GM12878 (cell line): ENCODE data around the gene GRM1. TPM values are rescaled to one million over a fixed set of nuclear protein-coding genes. Genes with fewer than 3 reads are reported as not detected.

Source experiments
- ATAC-seq: fragments of 200-7000 bp; cut with Tn5 transposase; 3 replicates; pipeline ENCODE4 v1.9.1; 2020; ENCODE audit warnings: mild to moderate bottlenecking, moderate library complexity
- BruUV-seq: library from RNA; stranded (reverse); fragments of 400-500 nt; replicated peaks from 2 replicates; lab custom pipeline; 2021; lab: Mats Ljungman, UMichigan
- CTCF ChIA-PET: fragments of 300-600 bp; sonication (Branson Sonifier 250); formaldehyde crosslinking; extraction: SDS; loops from one replicate; lab custom pipeline; 2021; ENCODE audit warnings: inconsistent platforms; lab: Yijun Ruan, JAX
- POLR2A ChIA-PET: fragments of 350-600 bp; formaldehyde crosslinking; extraction: SDS; loops from one replicate; lab custom pipeline; 2021; ENCODE audit warnings: inconsistent platforms; lab: Charles Lee
- RAD21 ChIA-PET: fragments of 300-600 bp; sonication (Branson Sonifier 250); formaldehyde crosslinking; loops from one replicate; lab custom pipeline; 2023; ENCODE audit warnings: antibody characterized with exemption; ENCODE audit not compliant: unreplicated experiment; lab: Charles Lee
- SMC1A ChIA-PET: fragments of 300-600 bp; sonication (Branson Sonifier 250); formaldehyde crosslinking; loops from one replicate; lab custom pipeline; 2023; ENCODE audit not compliant: unreplicated experiment, uncharacterized antibody; lab: Charles Lee
- DNase-seq: peaks from one replicate; pipeline ENCODE4 v3.0.0-alpha.2; 2011; ENCODE audit warnings: low read depth, low spot score
- FAIRE-seq: peaks from 3 replicates; lab custom pipeline; 2011; peaks lifted over from hg19 to GRCh38; lab: Jason Lieb, UNC
- H2AFZ ChIP-seq: 2 replicates; pipeline ENCODE4 v1.6.0; 2011; ENCODE audit warnings: low read depth, low read length, control low read depth; ENCODE audit not compliant: control insufficient read depth
- H3K27ac ChIP-seq: 2 replicates; pipeline ENCODE4 v1.5.1; 2011; ENCODE audit warnings: control low read depth; ENCODE audit not compliant: control insufficient read depth, insufficient read depth
- H3K27me3 ChIP-seq, 2 experiments: replicated peaks in 1 of 2; 2 replicates each; pipeline versions ENCODE4 v1.6.0 to v1.6.1; 2011; ENCODE audit warnings: low read length in 1 of 2; ENCODE audit not compliant: control insufficient read depth in 2 of 2, insufficient read depth in 2 of 2
- H3K36me3 ChIP-seq, 2 experiments: 2 replicates each; pipeline ENCODE4 v1.5.1; 2011; ENCODE audit warnings: low read length in 1 of 2; ENCODE audit not compliant: control insufficient read depth in 2 of 2, insufficient read depth in 2 of 2
- H3K4me1 ChIP-seq: 2 replicates; pipeline ENCODE4 v1.6.1; 2011; ENCODE audit warnings: mild to moderate bottlenecking, low read length, moderate library complexity, mixed read lengths; ENCODE audit not compliant: control insufficient read depth, insufficient read depth
- H3K4me2 ChIP-seq: 2 replicates; pipeline ENCODE4 v1.6.0; 2011; ENCODE audit warnings: control low read depth; ENCODE audit not compliant: control insufficient read depth, insufficient read depth
- H3K4me3 ChIP-seq: fragments of 200-600 bp; sonication (generic); 2 replicates; pipeline ENCODE4 v1.5.1; 2016
- H3K79me2 ChIP-seq: 2 replicates; pipeline ENCODE4 v1.6.0; 2011; ENCODE audit warnings: low read length; ENCODE audit not compliant: control insufficient read depth, insufficient read depth
- H3K9ac ChIP-seq: 2 replicates; pipeline ENCODE4 v1.8.0; 2011; ENCODE audit warnings: low read length, control low read depth, mixed read lengths; ENCODE audit not compliant: control insufficient read depth, insufficient read depth
- H3K9me3 ChIP-seq: replicated peaks from 3 replicates; pipeline ENCODE4 v1.5.1; 2011; ENCODE audit warnings: mild to moderate bottlenecking, low read length; ENCODE audit not compliant: control insufficient read depth, insufficient read depth
- H4K20me1 ChIP-seq: 2 replicates; pipeline ENCODE4 v1.6.0; 2011; ENCODE audit not compliant: control insufficient read depth, insufficient read depth
- ATF3 ChIP-seq: IDR thresholded peaks from 2 replicates; pipeline ENCODE4 v1.6.1; 2011; ENCODE audit warnings: low read depth, mild to moderate bottlenecking, low read length, moderate library complexity, borderline replicate concordance; ENCODE audit errors: extremely low read depth
- CBFB ChIP-seq: IDR thresholded peaks from 2 replicates; pipeline ENCODE4 v1.6.1; 2016; ENCODE audit warnings: antibody characterized with exemption, low read depth
- CHD1 ChIP-seq: IDR thresholded peaks from 2 replicates; pipeline ENCODE4 v1.6.1; 2012; ENCODE audit warnings: low read depth, low read length, improper control_type of control experiment
- CREM ChIP-seq: IDR thresholded peaks from 2 replicates; pipeline ENCODE4 v1.6.1; 2014; ENCODE audit warnings: antibody characterized with exemption, low read depth
- E4F1 ChIP-seq: fragments of 450-650 bp; IDR thresholded peaks from 2 replicates; pipeline ENCODE4 v1.6.1; 2018; ENCODE audit warnings: borderline replicate concordance, mild to moderate bottlenecking; ENCODE audit not compliant: partially characterized antibody
- EZH2 ChIP-seq: IDR thresholded peaks from 2 replicates; pipeline ENCODE4 v1.6.1; 2012; ENCODE audit warnings: low read depth, mild to moderate bottlenecking, control low read depth, inconsistent platforms, low read length, borderline replicate concordance; ENCODE audit not compliant: control insufficient read depth
- IKZF2 ChIP-seq, 2 experiments: fragments of 450-650 bp; IDR thresholded peaks; 2 replicates each; pipeline ENCODE4 v1.6.1; 2017; ENCODE audit warnings: mild to moderate bottlenecking in 2 of 2, moderate library complexity in 2 of 2
- KAT2A ChIP-seq: conservative IDR thresholded peaks from 2 replicates; pipeline ENCODE4 v1.6.1; 2011; ENCODE audit warnings: low read depth, low read length; ENCODE audit not compliant: control insufficient read depth
- PML ChIP-seq: IDR thresholded peaks from 2 replicates; pipeline ENCODE4 v1.6.1; 2012; ENCODE audit warnings: low read length, inconsistent platforms
- PRDM15 ChIP-seq: fragments of 450-650 bp; formaldehyde crosslinking; IDR thresholded peaks from 2 replicates; pipeline ENCODE4 v1.4.0; 2020; ENCODE audit warnings: mild to moderate bottlenecking, moderate library complexity
- SMARCA5 ChIP-seq: fragments of 450-650 bp; IDR thresholded peaks from 2 replicates; pipeline ENCODE4 v1.6.1; 2017; ENCODE audit warnings: mild to moderate bottlenecking
- SREBF1 ChIP-seq: IDR thresholded peaks from 2 replicates; pipeline ENCODE4 v1.6.1; 2012; ENCODE audit warnings: mild to moderate bottlenecking, low read length
- TAF1 ChIP-seq: IDR thresholded peaks from 2 replicates; pipeline ENCODE4 v1.6.1; 2011; ENCODE audit warnings: mild to moderate bottlenecking, low read depth, low read length, borderline replicate concordance
- ZBTB4 ChIP-seq: fragments of 450-650 bp; formaldehyde crosslinking; IDR thresholded peaks from 2 replicates; pipeline ENCODE4 v1.4.0; 2022; ENCODE audit warnings: mild to moderate bottlenecking, moderate library complexity
- WGBS: methylation state at CpG from one replicate; pipeline ENCODE4 v1.1.6; 2016; ENCODE audit warnings: low lambda C conversion rate; ENCODE audit not compliant: insufficient replicate concordance, insufficient coverage; ENCODE audit errors: missing lambda C conversion rate; 5-methylcytosine and 5-hydroxymethylcytosine counted together
- in situ Hi-C: fragments of 300-500 bp; cut with MboI; formaldehyde crosslinking; loops from 9 replicates; pipeline ENCODE4 v1.14.3; 2018; ENCODE audit warnings: mixed read lengths
- intact Hi-C: fragments of 100-400 bp; cut with micrococcal nuclease; formaldehyde crosslinking; loops from one replicate; pipeline ENCODE4 v1.14.2; 2022; ENCODE audit not compliant: unreplicated experiment
- polyA plus RNA-seq, 11 experiments: library from polyadenylated mRNA; depleted of rRNA in 4 of 11; unstranded in 6 of 11; stranded (reverse) in 5 of 11; fragments of >200 nt; fragmentation: Nextera tagmentation in 4 of 11; fragmentation: Illumina TruSeq in 1 of 11; extraction: Ambion mirVana in 4 of 11; extraction: Trizol in 1 of 11; gene quantifications; 1 replicate in 1 of 11; 2 replicates in 10 of 11; pipeline versions ENCODE4 v1.2.1 to v1.2.3, GENCODE V29; 2011 to 2016; ENCODE audit warnings: inconsistent platforms in 2 of 11, missing spikeins in 2 of 11, low read depth in 1 of 11
- total RNA-seq, 4 experiments: library from RNA; depleted of rRNA in 3 of 4; stranded (reverse); fragments of >200 nt in 3 of 4; fragmentation: Illumina TruSeq in 1 of 4; extraction: Trizol in 1 of 4; gene quantifications; 2 replicates each; pipeline versions ENCODE4 v1.2.1 to v1.2.3, GENCODE V29; 2013 to 2021

The GRM1 gene
- total and polyA plus RNA-seq, 10 of the 15 experiments (the other 5 are each of a cell fraction or from before 2014, with no cell fraction given), result 0.04 TPM; not detected in 9

- Histone ChIP-seq H3K27me3 (no peaks in the 10 kb centered on the region), H3K4me2 (no peak overlapping the region), H3K4me1 (no peaks in the 10 kb centered on the region), H3K27ac (no peak overlapping the region), H3K9me3 (no peaks in the 10 kb centered on the region), H3K36me3 (no peaks in the 10 kb centered on the region), H4K20me1 (no peaks in the 10 kb centered on the region), H3K4me3 (no peak overlapping the region), H3K79me2 (no peaks in the 10 kb centered on the region), H3K9ac (no peak overlapping the region), H2AFZ (no peak overlapping the region)
- SMC1A ChIA-PET, result no interaction called here
- RAD21 ChIA-PET, result no interaction called here
- DNase-seq (no peak), ATAC-seq (no peak), FAIRE-seq (no peak)
- intact Hi-C loops, result no loop called here
- in situ Hi-C loops, result no loop called here
- BruUV-seq, result no TSS peak
- CTCF ChIA-PET, result no interaction called here
- WGBS, result 36% methylated on average over 1 of the region's 1 CpG
- POLR2A ChIA-PET, result no interaction called here
- TF ChIP-seq E4F1 (no peak), EZH2 (no peak), PRDM15 (CRISPR knock-in tag) (no peak), IKZF2 (IDR thresholded peaks at IDR 0.05) (no peak), CREM (no peak), PML (no peak), SREBF1 (no peak), TAF1 (no peak), SMARCA5 (no peak), CBFB (no peak), CHD1 (no peak), KAT2A (no peak), ATF3 (no peak), ZBTB4 (CRISPR knock-in tag) (no peak)
Measured at GRCh38 chr6:146369866-146370265, 341.0 kb downstream of the GRM1 start.
